NCI-H1105 (cell line): ENCODE data around the gene ETV7.

ENCODE experiments used
- DNase-seq: peaks from one replicate; lab custom pipeline; 2025; lab: John Stamatoyannopoulos, UW

The ETV7 gene

DNA sequence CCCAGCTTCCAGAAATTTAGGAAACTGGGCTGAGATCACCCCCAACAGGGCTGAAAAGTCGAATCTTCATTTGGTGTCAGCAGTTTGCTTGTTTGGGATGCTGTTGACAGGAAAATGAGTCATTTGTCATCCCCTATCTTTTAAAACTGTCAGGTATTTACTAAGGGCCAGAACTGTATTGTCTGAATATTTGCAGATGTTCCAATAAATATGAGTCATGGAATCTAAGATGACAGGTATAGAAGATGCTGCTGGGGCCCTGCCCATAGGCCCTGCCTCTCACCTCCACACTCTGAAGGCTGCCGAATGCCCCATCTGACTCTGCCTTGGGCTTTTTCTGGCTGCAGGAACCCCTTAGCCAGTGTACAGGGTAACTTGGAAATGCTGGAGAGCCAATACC, 3.9 kb downstream of the ETV7 start:
- no peak for DNase-seq

DNA sequence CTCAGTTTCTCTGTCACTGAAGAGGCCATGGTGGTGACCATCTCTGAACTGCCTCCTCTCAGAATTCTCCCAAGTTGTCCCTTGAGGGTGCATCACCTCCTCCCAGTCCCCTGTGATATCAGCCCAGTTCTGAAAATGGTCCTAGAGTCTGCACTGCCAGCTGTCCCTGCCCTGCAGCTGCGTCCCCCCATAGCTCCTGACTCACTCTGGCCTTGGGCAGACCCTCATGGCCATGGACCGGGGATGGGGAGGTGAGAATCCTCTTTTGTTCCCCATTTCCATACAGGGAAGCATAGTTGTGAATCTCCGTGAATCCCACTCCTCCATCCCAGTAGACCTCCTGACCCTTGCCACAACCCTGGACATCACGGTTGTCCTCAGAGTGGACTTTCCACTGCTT, 4.5 kb downstream of the ETV7 start:
- DNase-seq, result no peak

DNA sequence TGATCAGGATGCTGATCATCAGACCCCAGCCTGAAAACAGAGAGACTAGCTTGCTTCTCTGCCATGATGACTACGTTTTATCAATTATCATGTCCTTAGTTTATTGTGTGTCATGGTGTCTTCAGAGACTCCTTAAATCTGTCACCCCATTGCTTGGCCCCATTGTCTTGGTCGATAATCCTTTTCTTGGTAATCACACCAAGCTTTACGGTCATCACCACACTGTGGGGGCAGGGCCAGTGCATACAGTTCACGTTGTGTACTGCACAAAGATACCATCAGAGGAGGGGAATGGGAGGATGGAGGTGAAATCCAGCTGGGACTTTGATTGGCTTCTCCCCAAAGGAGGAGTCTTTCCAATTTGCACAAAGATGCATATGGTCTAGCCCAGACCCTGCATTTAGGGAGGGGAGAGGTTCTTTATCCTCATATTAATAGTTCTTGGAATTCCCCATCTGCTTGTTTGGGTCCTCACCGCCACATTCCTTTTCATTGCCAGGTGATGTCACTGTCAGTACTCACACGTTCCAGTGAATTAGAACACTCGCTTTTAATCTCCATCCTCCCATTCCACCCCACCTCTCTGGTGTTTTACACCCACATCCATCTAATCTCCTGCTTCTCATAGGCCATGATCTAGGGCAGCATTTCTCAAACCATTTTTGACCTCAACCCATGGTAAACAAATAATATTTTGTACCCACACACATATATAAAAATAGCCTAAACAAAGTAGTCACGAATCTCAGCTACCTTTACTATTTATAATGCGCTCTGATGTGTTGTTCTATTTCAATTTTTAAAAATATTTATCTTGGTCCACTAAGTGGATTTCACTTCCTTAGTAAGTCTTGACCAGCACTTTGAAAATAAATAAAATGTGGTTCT, 5.7 kb downstream of the ETV7 start:
- DNase-seq, result no peak

DNA sequence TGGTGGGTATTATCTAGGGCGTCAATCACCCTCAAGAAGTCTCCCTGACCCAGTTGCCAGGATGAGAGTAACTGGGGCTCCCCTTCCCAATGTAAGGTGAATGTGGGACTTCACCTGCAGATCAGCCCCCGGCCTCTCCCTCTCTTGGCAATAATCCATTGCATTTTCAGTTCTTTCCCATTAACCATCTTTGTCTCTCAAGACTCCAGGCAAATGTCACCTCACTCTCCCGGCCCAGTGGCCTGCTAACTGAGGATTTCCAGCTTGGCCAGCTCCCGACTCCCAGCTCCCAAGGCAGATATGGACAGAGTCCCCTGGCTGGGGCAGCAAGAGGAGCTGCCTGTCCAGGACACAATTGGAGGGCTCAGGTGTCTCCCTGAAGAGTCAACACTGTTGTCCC, 7.3 kb downstream of the ETV7 start:
- no peak for DNase-seq

- DNase-seq, result no peak
Observed at GRCh38 chr6:36378936-36379335, 8.5 kb downstream of the ETV7 start.

- DNase-seq, result no peak
Observed at GRCh38 chr6:36378243-36378920, 9.1 kb downstream of the ETV7 start.

- DNase-seq, result no peak
Observed at GRCh38 chr6:36377594-36377993, 9.9 kb downstream of the ETV7 start.

GRCh38 chr6:36376742-36377141, 10.7 kb downstream of the ETV7 start:
- no peak for DNase-seq

GRCh38 chr6:36376183-36376582, 11.3 kb downstream of the ETV7 start:
- DNase-seq, result no peak

- no peak for DNase-seq
Observed at GRCh38 chr6:36375644-36376155, 11.8 kb downstream of the ETV7 start.

DNA sequence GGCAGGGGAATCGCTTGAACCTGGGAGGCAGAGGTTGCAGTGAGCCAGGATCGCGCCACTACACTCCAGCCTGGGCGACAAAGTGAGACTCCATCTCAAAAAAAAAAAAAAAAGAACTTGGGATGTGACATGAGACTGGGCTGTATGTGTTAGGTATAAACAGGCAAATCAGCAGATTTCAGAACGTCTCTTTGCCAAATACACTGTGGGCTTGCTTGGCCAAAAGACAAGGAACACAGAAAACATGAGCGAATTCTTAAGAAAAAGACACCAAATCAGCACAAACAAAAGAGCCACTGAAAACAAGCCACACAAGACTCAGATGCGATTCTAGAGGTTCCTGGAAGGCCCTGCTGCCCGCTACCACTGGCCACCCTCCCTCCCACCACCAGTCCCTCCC, 12.5 kb downstream of the ETV7 start:
- DNase-seq, result no peak

- no peak for DNase-seq
Observed at GRCh38 chr6:36374194-36374593, 13.3 kb downstream of the ETV7 start.

DNA sequence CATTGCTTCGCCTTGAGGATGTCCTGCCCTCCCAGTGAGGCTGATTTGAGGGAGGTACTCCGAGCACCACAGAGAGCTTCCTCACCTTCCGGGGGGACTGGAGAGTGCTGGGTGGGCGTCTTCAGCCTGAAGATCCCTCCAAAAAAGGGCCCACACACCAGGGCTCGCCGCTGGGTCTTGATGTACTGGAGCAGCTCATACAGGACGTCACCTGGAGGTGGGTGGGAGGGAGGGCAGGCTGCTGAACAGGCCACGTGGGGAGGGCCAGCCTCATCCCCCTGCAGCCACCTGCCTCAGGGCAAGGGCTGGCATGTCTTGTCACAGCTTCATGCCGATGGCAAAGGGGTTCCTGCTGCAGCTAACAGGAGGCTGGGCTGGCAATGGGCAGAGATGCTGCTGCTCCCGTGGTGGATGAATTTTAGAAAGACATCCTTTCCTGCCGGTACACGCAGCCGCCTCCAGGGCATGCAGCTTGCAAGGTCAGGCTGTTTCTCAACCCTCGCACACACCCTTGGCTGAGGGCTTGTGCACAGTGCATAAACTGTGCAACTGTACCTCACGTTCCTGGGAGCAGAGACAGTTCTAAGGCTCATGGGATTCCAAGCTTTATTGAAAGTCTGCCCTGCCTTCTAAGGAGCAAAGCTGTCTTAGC, 14.0 kb downstream of the ETV7 start:
- peak; percentile 41 for DNase-seq

GRCh38 chr6:36372088-36372487, 15.4 kb downstream of the ETV7 start:
- DNase-seq, result no peak

DNA sequence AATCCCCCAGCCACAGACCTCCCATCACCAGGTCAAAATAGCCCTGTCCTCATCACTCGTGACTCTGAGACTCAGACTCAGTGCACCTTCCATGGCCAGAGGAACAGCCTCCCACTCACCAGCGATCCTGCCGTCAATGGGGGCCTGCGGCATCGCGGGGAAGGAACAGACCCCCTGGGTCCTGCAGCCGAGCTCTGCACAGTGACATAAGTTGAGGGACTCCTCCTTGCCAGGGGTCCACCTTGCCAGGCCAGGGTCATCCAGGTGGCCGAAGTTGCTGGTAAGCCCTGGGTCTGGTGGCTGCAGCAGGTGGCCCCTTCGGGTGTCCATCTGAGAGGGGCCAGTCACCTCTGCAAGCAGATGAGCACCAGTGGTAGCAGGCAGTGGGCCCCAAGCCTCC, 16.3 kb downstream of the ETV7 start:
- DNase-seq, result no peak

DNA sequence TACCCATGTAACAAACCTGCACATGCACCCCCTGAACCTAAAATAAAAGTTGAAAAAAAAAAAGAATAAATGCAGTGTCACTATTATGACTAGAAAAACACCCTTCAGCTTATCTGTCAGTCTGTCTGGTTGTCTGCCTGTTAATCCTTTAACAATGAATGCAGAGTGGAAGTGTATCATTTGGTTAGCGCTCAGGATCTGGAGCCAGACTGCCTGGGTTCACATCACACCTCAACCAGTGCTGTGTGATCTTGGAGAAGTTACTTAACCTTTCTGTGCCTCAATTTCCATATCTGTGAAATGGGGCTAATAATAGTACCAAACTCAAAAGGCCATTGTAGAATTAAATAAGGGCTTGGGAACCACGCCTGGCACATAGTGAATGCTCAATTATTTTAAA, 16.8 kb downstream of the ETV7 start:
- DNase-seq, result no peak

GRCh38 chr6:36368921-36369865, 18.3 kb downstream of the ETV7 start:
- no peak for DNase-seq

DNA sequence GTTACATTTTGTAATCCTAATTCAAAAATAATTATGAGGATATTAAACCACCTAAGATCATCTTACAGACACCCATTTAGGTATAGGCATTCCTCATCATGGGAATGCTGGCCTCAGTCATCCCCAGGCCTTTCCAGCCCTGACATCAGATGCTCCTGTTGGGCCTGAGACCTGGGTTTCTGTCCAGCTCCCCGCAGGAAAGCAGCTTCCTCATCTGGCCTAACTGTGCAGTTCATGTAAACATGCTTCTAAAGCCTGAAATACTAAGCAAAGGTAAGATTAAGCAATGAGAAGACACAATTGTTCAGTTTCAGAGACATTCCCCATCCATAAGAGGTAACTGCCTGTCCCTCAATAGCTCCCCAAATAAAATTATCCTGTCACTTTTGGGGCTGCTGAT, 19.0 kb downstream of the ETV7 start:
- no peak for DNase-seq

- DNase-seq, result no peak
Observed at GRCh38 chr6:36367743-36368142, 19.7 kb downstream of the ETV7 start.

DNA sequence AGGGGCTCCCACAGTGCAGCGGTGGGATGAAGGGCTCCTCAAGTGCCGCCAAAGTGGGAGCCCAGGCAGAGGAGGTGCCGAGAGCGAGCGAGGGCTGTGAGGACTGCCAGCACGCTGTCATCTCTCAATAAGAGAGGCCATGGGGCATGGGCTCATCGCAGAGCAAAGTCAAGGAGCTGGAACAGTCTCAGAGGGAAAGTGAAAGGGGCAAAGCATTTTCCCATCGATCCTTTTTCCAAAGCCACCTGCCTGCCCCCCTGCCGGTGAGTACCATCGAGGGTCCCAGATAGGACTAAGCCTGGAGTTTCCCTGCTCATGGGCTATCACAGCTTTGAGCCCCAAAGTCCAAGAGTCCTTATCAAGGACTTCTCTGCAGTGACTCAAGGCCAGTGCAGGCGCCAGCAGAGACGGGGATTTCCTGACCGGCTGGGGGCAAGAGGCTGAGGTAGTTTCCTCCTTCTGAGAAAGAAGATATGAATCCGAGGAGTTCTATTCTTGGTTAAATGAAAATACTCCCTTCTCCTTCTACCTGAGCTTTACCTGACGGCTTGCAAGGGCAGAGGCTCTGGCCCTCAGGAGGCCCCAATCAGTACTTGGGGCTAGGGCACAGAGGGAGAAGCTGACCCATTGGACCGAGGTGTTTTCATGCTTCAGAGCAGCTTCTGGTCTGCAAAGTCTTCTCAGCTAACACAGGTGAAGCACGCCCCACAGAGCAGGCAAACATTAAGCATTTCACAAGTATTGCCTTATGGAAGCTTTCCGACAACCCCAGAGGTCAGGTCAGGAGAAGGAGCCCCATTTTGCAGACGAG, 22.6 kb downstream of the ETV7 start:
- no peak for DNase-seq
